ENCODE data around the gene CNOT1.
"Not testable (repeated sequence)": the region's sequence is repeated elsewhere in the genome, so short reads cannot be mapped to it uniquely, and the experiment has no call there.

Gene CNOT1

GRCh38 chr16:58582133-58582532 lies 47.5 kb downstream of the CNOT1 start:
- TF ChIP-seq CTCF (IDR thresholded peaks at IDR 0.05; ENCODE audit: insufficient read depth, low read length, missing control alignments) = no peak
- ChIA-PET POLR2A (no interaction called here), CTCF (interaction anchor here (1.4 kb wide), 1 partner anchor 71 kb away, joined by 3 read pairs; no protein-coding TSS in a partner anchor)
- DNase-seq (ENCODE audit: low read depth, low spot score) = no peak
- H3K4me3 ChIP-seq (ENCODE audit: low read depth, low read length) = no peak overlapping the region

GRCh38 chr16:58579587-58579986 lies 50.0 kb downstream of the CNOT1 start:
- CTCF ChIA-PET = no interaction called here
- TF ChIP-seq CTCF (IDR thresholded peaks at IDR 0.05; ENCODE audit: insufficient read depth, low read length, missing control alignments) = no peak
- no peak overlapping the region for H3K4me3 ChIP-seq (ENCODE audit: low read depth, low read length)
- DNase-seq (ENCODE audit: low read depth, low spot score) = no peak
- POLR2A ChIA-PET = no interaction called here

GRCh38 chr16:58578642-58579041 lies 51.0 kb downstream of the CNOT1 start:
- no peak overlapping the region for H3K4me3 ChIP-seq (ENCODE audit: low read depth, low read length)
- no peak for DNase-seq (ENCODE audit: low read depth, low spot score)
- TF ChIP-seq CTCF (IDR thresholded peaks at IDR 0.05; ENCODE audit: insufficient read depth, low read length, missing control alignments) = no peak
- ChIA-PET CTCF (interaction anchor here (0.8 to 1.1 kb wide), 3 partner anchors 18 to 67 kb away, joined by 3 read pairs; no protein-coding TSS in a partner anchor), POLR2A (no interaction called here)

GRCh38 chr16:58577141-58577540 lies 52.5 kb downstream of the CNOT1 start:
- DNase-seq (ENCODE audit: low read depth, low spot score) = no peak
- H3K4me3 ChIP-seq (ENCODE audit: low read depth, low read length) = no peak overlapping the region
- no peak for TF ChIP-seq CTCF (IDR thresholded peaks at IDR 0.05; ENCODE audit: insufficient read depth, low read length, missing control alignments)
- ChIA-PET CTCF (no interaction called here), POLR2A (no interaction called here)

GRCh38 chr16:58574895-58575294 lies 54.7 kb downstream of the CNOT1 start:
- ChIA-PET CTCF (interaction anchor here (1.5 kb wide), 1 partner anchor 10 kb away, joined by 4 read pairs; no protein-coding TSS in a partner anchor), POLR2A (no interaction called here)
- H3K4me3 ChIP-seq (ENCODE audit: low read depth, low read length) = no peak overlapping the region
- no peak for DNase-seq (ENCODE audit: low read depth, low spot score)
- no peak for TF ChIP-seq CTCF (IDR thresholded peaks at IDR 0.05; ENCODE audit: insufficient read depth, low read length, missing control alignments)

- POLR2A ChIA-PET; DNase-seq (ENCODE audit: low read depth, low spot score); H3K4me3 ChIP-seq (ENCODE audit: low read depth, low read length): not testable (repeated sequence)
- CTCF ChIA-PET = interaction anchor here (0.9 to 1.0 kb wide), 2 partner anchors 10 to 53 kb away, joined by 3 to 4 read pairs; no protein-coding TSS in a partner anchor
These were observed 63.9 kb downstream of the CNOT1 start for GRCh38 chr16:58565697-58566096.

GRCh38 chr16:58563775-58564174 lies 65.9 kb downstream of the CNOT1 start:
- DNase-seq (ENCODE audit: low read depth, low spot score) = no peak
- POLR2A ChIA-PET = no interaction called here
- CTCF ChIA-PET = no interaction called here
- no peak overlapping the region for H3K4me3 ChIP-seq (ENCODE audit: low read depth, low read length)
- no peak for TF ChIP-seq CTCF (IDR thresholded peaks at IDR 0.05; ENCODE audit: insufficient read depth, low read length, missing control alignments)
